Testis (tissue), 3 donors: ENCODE measurements around the gene MEIS2. TPM values are rescaled to one million over a fixed set of nuclear protein-coding genes. Genes with fewer than 3 reads are reported as not detected.

Experiments
- DNase-seq: peaks from one replicate; pipeline ENCODE4 v3.0.0-alpha.2; 2019
- H3K27ac ChIP-seq, 2 donors: fragments of 200-600 bp; sonication (generic); one replicate each; pipeline ENCODE4 v1.5.1; 2019
- H3K27me3 ChIP-seq: fragments of 200-600 bp; sonication (generic); one replicate; pipeline ENCODE4 v1.5.1; 2019
- H3K36me3 ChIP-seq: fragments of 200-600 bp; sonication (generic); one replicate; pipeline ENCODE4 v1.5.1; 2017; ENCODE audit warnings: low read depth; ENCODE audit errors: missing control alignments
- H3K4me1 ChIP-seq: fragments of 200-600 bp; sonication (generic); one replicate; pipeline ENCODE4 v1.5.1; 2019
- H3K4me3 ChIP-seq, 2 donors: fragments of 200-600 bp; sonication (generic); one replicate each; pipeline ENCODE4 v1.5.1; 2017 to 2019
- H3K9me3 ChIP-seq: fragments of 200-600 bp; sonication (generic); one replicate; pipeline ENCODE4 v1.5.1; 2017
- POLR2A ChIP-seq: fragments of 450-650 bp; IDR thresholded peaks from one replicate; pipeline ENCODE4 v1.6.1; 2017; ENCODE audit warnings: antibody characterized with exemption, mild to moderate bottlenecking, moderate library complexity
- WGBS, 2 donors: methylation state at CpG; one replicate each; pipeline ENCODE4 v1.1.5; 2018; 5-methylcytosine and 5-hydroxymethylcytosine counted together
- intact Hi-C: fragments of 100-400 bp; cut with DNase I; formaldehyde crosslinking; loops from one replicate; pipeline ENCODE4 v1.15.1; 2023; ENCODE audit warnings: low total_unique reads
- polyA plus RNA-seq: library from polyadenylated mRNA; stranded (reverse); fragments of 350-450 nt; fragmentation: Illumina TruSeq; extraction: RNeasy Lipid Tissue Mini Kit (QIAGEN cat#74804); gene quantifications from one replicate; pipeline ENCODE4 v1.2.3, GENCODE V29; 2014; ENCODE audit warnings: low read depth, low replicate concordance; ENCODE audit not compliant: insufficient read depth
- total RNA-seq, 2 donors: library from RNA; depleted of rRNA; stranded (reverse); fragments of >200 nt; gene quantifications; one replicate each; pipeline ENCODE4 v1.2.3, GENCODE V29; 2016
- TF ChIP-seq, protein P1 (sequence below), 3 experiments: fragments of 450-650 bp in 2 of 3; fragments of 200-600 bp in 1 of 3; sonication (generic) in 1 of 3; IDR thresholded peaks; one replicate each; pipeline ENCODE4 v1.5.1; 2016 to 2019; ENCODE audit warnings: antibody characterized with exemption in 3 of 3, mild to moderate bottlenecking in 2 of 3, moderate library complexity in 1 of 3

MEIS2 gene
- total and polyA plus RNA-seq, 3 donors from 2014 or later: 7.0 to 19.4 (median 15.7) TPM

DNA sequence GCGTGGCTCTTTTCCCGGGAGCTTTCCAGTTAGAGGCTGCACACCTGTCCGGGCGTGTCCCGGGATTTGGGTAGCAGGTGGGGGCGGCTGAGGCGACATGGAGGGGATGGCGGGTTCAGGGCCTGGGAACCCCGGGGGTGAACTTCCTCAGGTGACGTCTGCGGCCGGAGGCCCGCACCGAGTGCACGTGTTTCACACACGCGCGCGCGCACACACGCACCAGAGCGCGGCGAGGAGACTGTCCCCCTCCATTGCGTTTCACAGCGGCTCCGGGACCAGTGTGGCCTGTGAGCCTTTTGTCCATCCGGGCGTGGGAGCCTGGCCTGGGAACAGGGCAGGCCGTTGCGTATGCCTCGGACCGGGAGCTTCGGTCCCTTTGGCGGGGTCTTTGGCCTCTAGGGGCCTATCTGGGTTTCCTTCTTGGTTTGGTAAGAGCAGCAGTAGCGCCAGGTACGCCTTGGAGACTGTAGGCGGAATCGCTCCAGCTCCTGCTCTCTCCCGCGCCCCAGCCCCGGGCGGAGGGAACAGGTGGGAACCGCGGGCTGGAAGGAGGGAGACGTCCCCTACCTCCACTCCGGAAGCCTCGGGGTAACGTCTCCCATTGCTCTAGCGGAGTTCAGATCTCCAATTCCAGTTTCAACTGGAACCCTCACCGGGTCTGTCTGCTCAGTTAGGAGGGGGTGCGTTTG is 220.0 kb downstream of the MEIS2 start:
- no peaks in the 10 kb centered on the region for H3K36me3 ChIP-seq
- DNase-seq: no peak
- 21 to 24% methylated on average over 28 to 39 of the region's 52 CpGs for WGBS, 2 donors
- no peaks in the 10 kb centered on the region for H3K4me1 ChIP-seq
- TF ChIP-seq POLR2A: no peak
- TF ChIP-seq, protein P1, sequence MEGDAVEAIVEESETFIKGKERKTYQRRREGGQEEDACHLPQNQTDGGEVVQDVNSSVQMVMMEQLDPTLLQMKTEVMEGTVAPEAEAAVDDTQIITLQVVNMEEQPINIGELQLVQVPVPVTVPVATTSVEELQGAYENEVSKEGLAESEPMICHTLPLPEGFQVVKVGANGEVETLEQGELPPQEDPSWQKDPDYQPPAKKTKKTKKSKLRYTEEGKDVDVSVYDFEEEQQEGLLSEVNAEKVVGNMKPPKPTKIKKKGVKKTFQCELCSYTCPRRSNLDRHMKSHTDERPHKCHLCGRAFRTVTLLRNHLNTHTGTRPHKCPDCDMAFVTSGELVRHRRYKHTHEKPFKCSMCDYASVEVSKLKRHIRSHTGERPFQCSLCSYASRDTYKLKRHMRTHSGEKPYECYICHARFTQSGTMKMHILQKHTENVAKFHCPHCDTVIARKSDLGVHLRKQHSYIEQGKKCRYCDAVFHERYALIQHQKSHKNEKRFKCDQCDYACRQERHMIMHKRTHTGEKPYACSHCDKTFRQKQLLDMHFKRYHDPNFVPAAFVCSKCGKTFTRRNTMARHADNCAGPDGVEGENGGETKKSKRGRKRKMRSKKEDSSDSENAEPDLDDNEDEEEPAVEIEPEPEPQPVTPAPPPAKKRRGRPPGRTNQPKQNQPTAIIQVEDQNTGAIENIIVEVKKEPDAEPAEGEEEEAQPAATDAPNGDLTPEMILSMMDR (IDR thresholded peaks at IDR 0.05): no peak
- H3K9me3 ChIP-seq: no peaks in the 10 kb centered on the region
- intact Hi-C loops: loop anchor here (5.0 kb wide), 1 partner anchor 227 kb away; no protein-coding TSS in a partner anchor
- H3K27ac ChIP-seq: no peak overlapping the region
- H3K4me3 ChIP-seq: no peak overlapping the region
- H3K27me3 ChIP-seq: no peaks in the 10 kb centered on the region

DNA sequence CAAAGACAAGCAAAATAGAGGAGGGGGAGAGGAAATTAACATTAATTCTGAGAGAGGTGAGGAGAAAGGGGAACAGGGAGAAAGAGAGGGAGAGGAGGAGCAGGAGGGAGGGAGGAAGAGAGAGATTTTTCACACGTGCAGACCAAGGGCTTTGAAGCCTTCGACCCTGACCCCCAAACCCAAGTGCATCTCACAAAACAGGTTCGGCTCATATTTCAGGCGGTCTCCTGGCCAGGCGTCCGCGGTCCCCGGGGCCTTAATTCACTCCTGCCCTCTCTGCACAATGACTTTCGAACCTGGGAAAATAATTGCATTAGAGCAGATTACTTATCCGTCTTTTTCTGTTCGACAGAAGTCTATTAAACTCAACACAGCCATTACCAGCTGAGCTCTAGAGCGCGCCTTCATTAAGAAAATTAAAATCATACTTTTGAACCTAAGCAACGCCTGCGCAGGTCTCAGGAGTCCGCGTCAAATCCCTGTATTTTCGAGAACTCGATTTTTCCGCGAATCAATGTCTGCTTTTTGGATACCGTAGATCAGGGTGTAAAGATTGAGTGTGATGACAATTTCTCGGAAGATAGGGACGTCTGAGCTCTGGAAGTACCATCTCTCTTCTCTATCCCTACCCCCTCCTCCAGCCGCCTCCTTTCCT is 220.7 kb downstream of the MEIS2 start:
- no peak overlapping the region for H3K4me3 ChIP-seq
- intact Hi-C loops: loop anchor here (5.0 kb wide), 1 partner anchor 228 kb away; no protein-coding TSS in a partner anchor
- H3K27me3 ChIP-seq: no peaks in the 10 kb centered on the region
- TF ChIP-seq, protein P1 (IDR thresholded peaks at IDR 0.05): no peak
- no peak for TF ChIP-seq POLR2A
- no peak overlapping the region for H3K27ac ChIP-seq
- H3K36me3 ChIP-seq: no peaks in the 10 kb centered on the region
- H3K4me1 ChIP-seq: no peaks in the 10 kb centered on the region
- no peak for DNase-seq
- WGBS, 2 donors: 43 to 51% methylated on average over 25 of the region's 25 CpGs
- H3K9me3 ChIP-seq: no peaks in the 10 kb centered on the region

DNA sequence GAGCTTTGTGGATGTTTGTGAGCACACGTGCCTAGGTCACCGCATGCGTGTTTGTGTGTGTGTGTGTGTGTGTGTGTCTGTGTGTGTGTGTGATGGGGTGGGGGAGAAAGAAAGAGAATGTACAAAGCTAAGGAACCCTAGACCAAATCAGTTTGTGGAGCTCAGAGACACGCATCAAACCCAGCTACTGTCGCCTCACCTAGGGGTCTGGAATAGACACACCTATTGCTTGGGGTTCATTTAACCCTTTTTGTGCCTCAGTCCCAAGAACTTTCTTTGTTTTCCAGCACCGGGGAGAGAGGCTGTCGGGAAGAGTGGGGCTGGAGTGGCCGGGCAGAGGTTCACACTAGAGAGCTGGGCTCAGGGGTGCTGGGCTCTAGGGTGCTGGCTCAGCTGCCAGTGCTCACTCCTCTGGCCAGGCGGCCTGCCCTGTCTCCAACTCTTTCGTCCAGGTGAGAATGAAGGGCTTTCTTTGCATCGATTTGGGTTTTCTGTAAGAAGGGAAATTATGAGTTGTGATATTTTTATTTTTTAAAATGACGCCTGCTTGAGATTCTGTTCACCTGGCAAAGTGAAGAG is 221.6 kb downstream of the MEIS2 start:
- no peaks in the 10 kb centered on the region for H3K4me1 ChIP-seq
- no peaks in the 10 kb centered on the region for H3K27me3 ChIP-seq
- no peaks in the 10 kb centered on the region for H3K36me3 ChIP-seq
- no peak overlapping the region for H3K4me3 ChIP-seq
- TF ChIP-seq, protein P1 (IDR thresholded peaks at IDR 0.05): no peak
- TF ChIP-seq POLR2A: no peak
- H3K9me3 ChIP-seq: no peaks in the 10 kb centered on the region
- intact Hi-C loops: no loop called here
- H3K27ac ChIP-seq: no peak overlapping the region
- no peak for DNase-seq
- WGBS, 2 donors: 42 to 51% methylated on average over 12 of the region's 12 CpGs

DNA sequence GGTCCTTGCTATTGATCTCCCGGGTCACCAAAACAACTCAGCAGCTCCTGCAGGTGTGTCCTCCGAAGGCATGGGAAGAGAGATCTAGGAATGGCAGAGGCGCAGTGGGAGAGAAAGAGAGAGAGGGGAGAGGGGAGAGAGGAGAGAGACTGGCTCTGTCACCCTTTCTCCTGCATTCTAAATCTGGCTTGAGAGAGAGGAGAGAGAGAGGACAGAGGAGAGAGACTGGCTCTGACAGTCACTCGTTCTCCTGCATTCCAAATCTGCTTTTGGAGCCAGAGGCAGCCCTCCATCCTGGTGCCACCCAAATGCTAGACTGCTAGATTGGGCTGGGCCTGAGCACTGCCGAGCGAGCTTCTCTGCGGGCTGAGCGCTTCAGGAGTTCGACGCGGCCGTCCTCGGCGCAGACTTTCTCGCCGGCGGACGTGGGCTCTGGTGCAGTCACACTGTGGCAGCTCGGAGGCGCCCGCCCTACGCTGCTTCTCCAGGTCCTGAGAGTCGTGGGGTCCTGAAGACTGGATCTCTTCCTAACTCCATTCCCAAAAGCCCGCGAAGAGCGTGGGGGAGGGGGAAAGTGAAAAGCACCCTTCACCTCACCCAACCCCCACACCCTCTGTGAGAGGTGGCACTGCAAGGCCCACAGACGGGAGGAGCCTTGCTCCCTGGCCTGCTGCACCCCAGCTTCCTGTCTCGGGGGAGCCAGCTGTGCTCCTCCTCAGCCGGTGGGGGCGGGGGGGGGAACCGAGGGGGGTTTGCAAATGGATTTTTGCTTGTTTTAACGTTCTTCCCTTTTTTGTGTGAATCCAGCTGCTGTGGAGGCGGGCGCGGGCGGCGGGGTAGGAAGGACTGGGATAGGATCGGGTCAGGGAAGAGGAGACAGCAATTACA is 222.3 kb downstream of the MEIS2 start:
- DNase-seq: no peak
- intact Hi-C loops: no loop called here
- no peaks in the 10 kb centered on the region for H3K36me3 ChIP-seq
- 31 to 42% methylated on average over 15 to 38 of the region's 38 CpGs for WGBS, 2 donors
- H3K27me3 ChIP-seq: no peaks in the 10 kb centered on the region
- no peak overlapping the region for H3K27ac ChIP-seq
- H3K4me1 ChIP-seq: no peaks in the 10 kb centered on the region
- TF ChIP-seq POLR2A: no peak
- TF ChIP-seq, protein P1 (IDR thresholded peaks at IDR 0.05): no peak
- H3K9me3 ChIP-seq: no peaks in the 10 kb centered on the region
- no peak overlapping the region for H3K4me3 ChIP-seq
